H9 (cell line): ENCODE data around the gene FRRS1. TPM values are rescaled to one million over a fixed set of nuclear protein-coding genes. Genes with fewer than 3 reads are reported as not detected.

Experiments
- DNase-seq: peaks from one replicate; pipeline ENCODE4 v3.0.0-alpha.2; 2017
- H2AFZ ChIP-seq: one replicate; pipeline ENCODE4 v1.6.1; 2013; ENCODE audit warnings: mild to moderate bottlenecking, low read length, control low read depth, moderate library complexity
- H2AK5ac ChIP-seq: 2 replicates; pipeline ENCODE4 v1.6.1; 2013; ENCODE audit warnings: low read length, control low read depth, mixed read lengths; ENCODE audit not compliant: insufficient read length
- H2BK120ac ChIP-seq: one replicate; pipeline ENCODE4 v1.6.1; 2013; ENCODE audit warnings: low read depth, mild to moderate bottlenecking, low read length, control low read depth, inconsistent platforms; ENCODE audit not compliant: poor library complexity, severe bottlenecking
- H2BK12ac ChIP-seq: 2 replicates; pipeline ENCODE4 v1.6.1; 2013; ENCODE audit warnings: low read length, control low read depth, mixed read lengths, low read depth; ENCODE audit not compliant: insufficient read length
- H2BK15ac ChIP-seq: 2 replicates; pipeline ENCODE4 v1.6.1; 2013; ENCODE audit warnings: low read depth, low read length, control low read depth
- H2BK20ac ChIP-seq: one replicate; pipeline ENCODE4 v1.6.1; 2013; ENCODE audit warnings: low read depth, mild to moderate bottlenecking, low read length, control low read depth, inconsistent platforms; ENCODE audit not compliant: poor library complexity, severe bottlenecking
- H2BK5ac ChIP-seq: 2 replicates; pipeline ENCODE4 v1.6.1; 2013; ENCODE audit warnings: low read length, control low read depth, mixed read lengths; ENCODE audit not compliant: insufficient read length
- H3K14ac ChIP-seq: 2 replicates; pipeline ENCODE4 v1.6.1; 2013; ENCODE audit warnings: low read length, control low read depth; ENCODE audit not compliant: insufficient read depth
- H3K18ac ChIP-seq: 2 replicates; pipeline ENCODE4 v1.6.1; 2013; ENCODE audit warnings: low read depth, mild to moderate bottlenecking, mixed read lengths, low read length, control low read depth; ENCODE audit not compliant: insufficient read length
- H3K23ac ChIP-seq: 2 replicates; pipeline ENCODE4 v1.6.1; 2013; ENCODE audit warnings: low read length, control low read depth, mixed read lengths, low read depth; ENCODE audit not compliant: insufficient read length
- H3K23me2 ChIP-seq: 2 replicates; pipeline ENCODE4 v1.6.1; 2013; ENCODE audit warnings: low read depth, mild to moderate bottlenecking, mixed read lengths, low read length, control low read depth; ENCODE audit not compliant: insufficient read length, poor library complexity, severe bottlenecking
- H3K27ac ChIP-seq: 2 replicates; pipeline ENCODE4 v1.5.1; 2013; ENCODE audit warnings: low read length, control low read depth, mixed read lengths, low read depth; ENCODE audit not compliant: insufficient read length
- H3K27me3 ChIP-seq: 2 replicates; pipeline ENCODE4 v1.6.1; 2013; ENCODE audit warnings: low read length, control low read depth, inconsistent platforms; ENCODE audit not compliant: insufficient read depth
- H3K4ac ChIP-seq: 2 replicates; pipeline ENCODE4 v1.6.1; 2013; ENCODE audit warnings: low read depth, mild to moderate bottlenecking, control low read depth, inconsistent platforms, low read length, moderate library complexity
- H3K4me1 ChIP-seq: 2 replicates; pipeline ENCODE4 v1.6.1; 2013; ENCODE audit warnings: low read length, control low read depth, inconsistent platforms; ENCODE audit not compliant: insufficient read depth
- H3K4me2 ChIP-seq: 2 replicates; pipeline ENCODE4 v1.6.1; 2013; ENCODE audit warnings: low read length, control low read depth, mixed read lengths; ENCODE audit not compliant: insufficient read length, insufficient read depth
- H3K56ac ChIP-seq: 2 replicates; pipeline ENCODE4 v1.6.1; 2013; ENCODE audit warnings: low read depth, mild to moderate bottlenecking, mixed read lengths, low read length, control low read depth; ENCODE audit not compliant: insufficient read length
- H3K79me1 ChIP-seq: 2 replicates; pipeline ENCODE4 v1.6.1; 2013; ENCODE audit warnings: low read depth, mild to moderate bottlenecking, moderate library complexity, low read length, control low read depth, inconsistent platforms; ENCODE audit not compliant: insufficient read depth, poor library complexity, severe bottlenecking
- H3K79me2 ChIP-seq: 2 replicates; pipeline ENCODE4 v1.6.1; 2013; ENCODE audit warnings: low read length, control low read depth, inconsistent platforms; ENCODE audit not compliant: insufficient read depth
- H3K9ac ChIP-seq: 2 replicates; pipeline ENCODE4 v1.6.1; 2013; ENCODE audit warnings: low read length, control low read depth, mixed read lengths; ENCODE audit not compliant: insufficient read length; ENCODE audit errors: extremely low read depth
- H3K9me3 ChIP-seq: one replicate; pipeline ENCODE4 v1.6.1; 2013; ENCODE audit warnings: low read depth, low read length, inconsistent platforms; ENCODE audit not compliant: control insufficient read depth
- H3T11ph ChIP-seq: one replicate; pipeline ENCODE4 v1.6.1; 2013; ENCODE audit warnings: mild to moderate bottlenecking, low read length, control low read depth, inconsistent platforms
- H4K20me1 ChIP-seq: one replicate; pipeline ENCODE4 v1.6.1; 2013; ENCODE audit not compliant: control insufficient read depth, insufficient read length, insufficient read depth
- H4K5ac ChIP-seq: 2 replicates; pipeline ENCODE4 v1.6.1; 2013; ENCODE audit warnings: low read depth, mild to moderate bottlenecking, mixed read lengths, low read length, control low read depth; ENCODE audit not compliant: insufficient read length
- H4K8ac ChIP-seq: replicated peaks from 2 replicates; pipeline ENCODE4 v1.6.1; 2013; ENCODE audit warnings: low read length, control low read depth, mixed read lengths, low read depth; ENCODE audit not compliant: insufficient read length
- H4K91ac ChIP-seq: 2 replicates; pipeline ENCODE4 v1.6.1; 2013; ENCODE audit warnings: low read depth, mild to moderate bottlenecking, moderate library complexity, mixed read lengths, low read length, control low read depth; ENCODE audit not compliant: insufficient read length
- H3K27ac Mint-ChIP-seq, 3 experiments: 2 replicates in 2 of 3; 3 replicates in 1 of 3; pipeline ENCODE4 v1.8.0; 2020 to 2021; ENCODE audit warnings: mixed read lengths in 3 of 3, mild to moderate bottlenecking in 1 of 3, moderate library complexity in 1 of 3
- H3K27me3 Mint-ChIP-seq: 2 replicates; pipeline ENCODE4 v1.8.0; 2021; ENCODE audit warnings: low read depth, mild to moderate bottlenecking, moderate library complexity, mixed read lengths
- H3K36me3 Mint-ChIP-seq, 3 experiments: 2 replicates in 2 of 3; 3 replicates in 1 of 3; pipeline ENCODE4 v1.8.0; 2020 to 2021; ENCODE audit warnings: low read depth in 3 of 3, mixed read lengths in 3 of 3; ENCODE audit not compliant: insufficient read depth in 1 of 3
- H3K4me1 Mint-ChIP-seq, 2 experiments: 2 replicates each; pipeline ENCODE4 v1.8.0; 2020; ENCODE audit warnings: mixed read lengths in 2 of 2
- H3K4me3 Mint-ChIP-seq, 2 experiments: 2 replicates in 1 of 2; 3 replicates in 1 of 2; pipeline ENCODE4 v1.8.0; 2020 to 2021; ENCODE audit warnings: mild to moderate bottlenecking in 2 of 2, mixed read lengths in 2 of 2, moderate library complexity in 1 of 2
- H3K9me3 Mint-ChIP-seq, 2 experiments: 2 replicates in 1 of 2; 3 replicates in 1 of 2; pipeline ENCODE4 v1.8.0; 2020; ENCODE audit warnings: mild to moderate bottlenecking in 2 of 2, mixed read lengths in 2 of 2, moderate library complexity in 1 of 2
- CTCF ChIP-seq: fragments of 200-600 bp; sonication (generic); conservative IDR thresholded peaks from 3 replicates; pipeline ENCODE4 v1.8.0; 2021; ENCODE audit warnings: antibody characterized with exemption, mild to moderate bottlenecking
- WGBS: extraction: QIAGEN DNeasy Blood & Tissue Kit; methylation state at CpG from one replicate; pipeline ENCODE4 v1.1.7; 2013; ENCODE audit warnings: missing lambda C conversion rate, low lambda C conversion rate, mixed read lengths; ENCODE audit not compliant: insufficient read length; ENCODE audit errors: extremely low coverage; 5-methylcytosine and 5-hydroxymethylcytosine counted together
- total RNA-seq: library from RNA; stranded (reverse); gene quantifications from 2 replicates; pipeline ENCODE4 v1.2.1, GENCODE V29; 2021

Gene FRRS1
- total RNA-seq, 1 experiment from 2014 or later, result 5.6 TPM

GRCh38 chr1:99764909-99765308 lies 1.5 kb downstream of the FRRS1 start:
- Mint-ChIP-seq H3K4me3 (peak overlapping the region in 1 of 2 experiments; percentile 89; a peak in 2 of 5 replicates), H3K4me1 (peaks cover 26 to 29% of the 10 kb centered on the region in 2 experiments)
- no peak overlapping the region for H3K9ac ChIP-seq

More at GRCh38 chr1:99764909-99765308, 1.5 kb downstream of the FRRS1 start:
- no peak overlapping the region for H2BK120ac ChIP-seq
- 100% methylated on average over 1 of the region's 1 CpG for WGBS
- peaks cover 2% of the 10 kb centered on the region; the same call in 1 of the 2 replicates for H3K4me1 ChIP-seq
- H3K27me3 Mint-ChIP-seq, result no peaks in the 10 kb centered on the region
- H3T11ph ChIP-seq, result no peak overlapping the region
- no peak overlapping the region for H4K8ac ChIP-seq
- no peak overlapping the region for H2BK20ac ChIP-seq
- no peak overlapping the region for H3K27ac Mint-ChIP-seq
- no peaks in the 10 kb centered on the region for H3K9me3 ChIP-seq
- no peak overlapping the region for H3K56ac ChIP-seq
- H3K23ac ChIP-seq, result no peak overlapping the region
- no peak overlapping the region for H2BK12ac ChIP-seq
- H4K91ac ChIP-seq, result no peak overlapping the region
- no peak overlapping the region for H4K5ac ChIP-seq
- H3K4ac ChIP-seq, result no peak overlapping the region
- TF ChIP-seq CTCF, result no peak
- no peak overlapping the region for H2BK15ac ChIP-seq
- peaks cover 0 to 4% (median 0%) of the 10 kb centered on the region in 3 experiments; a peak in 3 of 7 replicates for H3K36me3 Mint-ChIP-seq
- peaks cover 3% of the 10 kb centered on the region for H3K23me2 ChIP-seq
- no peaks in the 10 kb centered on the region for H4K20me1 ChIP-seq
- no peak overlapping the region for H2AK5ac ChIP-seq
- H3K4me2 ChIP-seq, result no peak overlapping the region
- no peak for DNase-seq
- no peak overlapping the region for H2AFZ ChIP-seq
- no peaks in the 10 kb centered on the region for H3K79me1 ChIP-seq
- H3K18ac ChIP-seq, result no peak overlapping the region
- H3K79me2 ChIP-seq, result no peaks in the 10 kb centered on the region
- no peaks in the 10 kb centered on the region for H3K27me3 ChIP-seq
- no peak overlapping the region for H3K14ac ChIP-seq
- no peak overlapping the region for H3K27ac ChIP-seq
- no peaks in the 10 kb centered on the region for H3K9me3 Mint-ChIP-seq
- H2BK5ac ChIP-seq, result no peak overlapping the region
